GM12891 (cell line): ENCODE measurements around the gene PGR.

ENCODE experiments used
- PAX5 ChIP-seq: IDR thresholded peaks from 2 replicates; pipeline ENCODE4 v1.6.1; 2011; ENCODE audit warnings: low read length, moderate library complexity, mild to moderate bottlenecking; ENCODE audit not compliant: insufficient read depth, severe bottlenecking
- POLR2A ChIP-seq: IDR thresholded peaks from 2 replicates; pipeline ENCODE4 v1.6.1; 2011; ENCODE audit warnings: low read depth, low read length, control low read depth
- POLR2AphosphoS5 ChIP-seq: IDR thresholded peaks from 2 replicates; pipeline ENCODE4 v1.6.1; 2011; ENCODE audit warnings: low read depth, low read length, control low read depth
- POU2F2 ChIP-seq: IDR thresholded peaks from 2 replicates; pipeline ENCODE4 v1.6.1; 2011; ENCODE audit warnings: low read depth, mild to moderate bottlenecking, control low read depth, low read length, moderate library complexity
- SPI1 ChIP-seq: IDR thresholded peaks from 2 replicates; pipeline ENCODE4 v1.6.1; 2011; ENCODE audit warnings: low read depth, low read length, control low read depth
- TAF1 ChIP-seq: IDR thresholded peaks from 2 replicates; pipeline ENCODE4 v1.6.1; 2011; ENCODE audit warnings: low read depth, low read length, control low read depth

DNA sequence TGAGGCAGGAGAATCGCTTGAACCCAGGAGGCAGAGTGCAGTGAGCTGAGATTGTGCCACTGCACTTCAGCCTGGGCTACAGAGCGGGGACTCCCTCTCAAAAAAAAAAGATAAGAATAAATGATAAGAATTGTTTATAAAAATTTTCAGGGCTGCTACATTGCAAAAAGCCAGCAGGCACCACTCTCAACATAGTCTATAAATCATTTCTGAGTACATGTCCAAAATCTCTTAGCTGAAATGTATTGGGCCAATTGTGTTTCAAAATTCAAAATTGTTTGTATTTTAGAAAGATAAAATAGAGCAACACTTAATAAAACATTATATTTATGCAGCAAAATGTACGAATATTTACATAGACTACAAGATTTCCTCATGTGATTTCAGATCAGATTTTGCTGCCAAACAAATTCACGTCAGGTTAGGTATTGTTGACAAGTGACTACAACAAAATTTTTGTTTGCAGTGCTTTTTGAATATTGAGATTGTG lies 13.9 kb downstream of the PGR start:
- TF ChIP-seq POLR2AphosphoS5: no peak
- TF ChIP-seq POLR2A: no peak
- TF ChIP-seq SPI1: no peak
- TF ChIP-seq PAX5: no peak
- no peak for TF ChIP-seq TAF1
- no peak for TF ChIP-seq POU2F2
